WTC11 (cell line): ENCODE results near the gene OBSCN. TPM values are rescaled to one million over a fixed set of nuclear protein-coding genes. Genes with fewer than 3 reads are reported as not detected.

ENCODE experiments used
- ATAC-seq: fragments of 200-7000 bp; cut with Tn5 transposase; 2 replicates; pipeline ENCODE4 v1.10.0; 2021; ENCODE audit warnings: mild to moderate bottlenecking, moderate library complexity
- CTCF ChIA-PET: fragments of 300-600 bp; sonication (Branson Sonifier 250); formaldehyde crosslinking; loops from one replicate; lab custom pipeline; 2021; ENCODE audit warnings: antibody characterized with exemption; lab: Charles Lee
- POLR2A ChIA-PET: fragments of 350-600 bp; sonication (Branson Sonifier 250); formaldehyde crosslinking; loops from one replicate; lab custom pipeline; 2021; ENCODE audit warnings: antibody characterized with exemption; lab: Charles Lee
- DNase-seq: peaks from one replicate; pipeline ENCODE4 v3.0.0; 2021; ENCODE audit warnings: low spot score
- H3K27ac Mint-ChIP-seq: 2 replicates; pipeline ENCODE4 v1.8.0; 2021; ENCODE audit warnings: mixed read lengths
- H3K27me3 Mint-ChIP-seq: 2 replicates; pipeline ENCODE4 v1.8.0; 2021; ENCODE audit warnings: low read depth, mild to moderate bottlenecking, moderate library complexity, mixed read lengths
- H3K36me3 Mint-ChIP-seq: 2 replicates; pipeline ENCODE4 v1.8.0; 2021; ENCODE audit warnings: mixed read lengths
- H3K4me1 Mint-ChIP-seq: 2 replicates; pipeline ENCODE4 v1.8.0; 2022; ENCODE audit warnings: mixed read lengths
- H3K4me3 Mint-ChIP-seq: 2 replicates; pipeline ENCODE4 v1.8.0; 2021; ENCODE audit warnings: mild to moderate bottlenecking, moderate library complexity, mixed read lengths
- H3K9me3 Mint-ChIP-seq: 2 replicates; pipeline ENCODE4 v1.8.0; 2021; ENCODE audit warnings: mixed read lengths
- E2F5 ChIP-seq: sonication (generic); formaldehyde crosslinking; IDR thresholded peaks from 2 replicates; pipeline ENCODE4 v1.8.1; 2022; ENCODE audit warnings: mild to moderate bottlenecking, moderate library complexity, missing genetic modification reagents
- ESRRA ChIP-seq: sonication (generic); formaldehyde crosslinking; IDR thresholded peaks from 2 replicates; pipeline ENCODE4 v1.8.1; 2022; ENCODE audit warnings: mild to moderate bottlenecking, missing genetic modification reagents, borderline replicate concordance
- HMGXB4 ChIP-seq: sonication (generic); formaldehyde crosslinking; IDR thresholded peaks from 2 replicates; pipeline ENCODE4 v1.8.1; 2023; ENCODE audit warnings: mild to moderate bottlenecking, moderate library complexity, missing genetic modification reagents
- NFATC4 ChIP-seq: fragments of 250-450 bp; sonication (Bioruptor Pico); IDR thresholded peaks from 2 replicates; pipeline ENCODE4 v1.9.0; 2021; ENCODE audit warnings: mild to moderate bottlenecking
- PRRX2 ChIP-seq: fragments of 250-450 bp; sonication (Bioruptor Pico); IDR thresholded peaks from 2 replicates; pipeline ENCODE4 v1.8.0; 2021; ENCODE audit warnings: mild to moderate bottlenecking
- RORB ChIP-seq: fragments of 250-450 bp; sonication (Bioruptor Pico); IDR thresholded peaks from 2 replicates; pipeline ENCODE4 v1.9.0; 2021; ENCODE audit warnings: mild to moderate bottlenecking
- ZBTB21 ChIP-seq: sonication (generic); formaldehyde crosslinking; IDR thresholded peaks from 2 replicates; pipeline ENCODE4 v1.8.1; 2023; ENCODE audit warnings: mild to moderate bottlenecking, missing genetic modification reagents, borderline replicate concordance
- ZNF219 ChIP-seq: sonication (generic); formaldehyde crosslinking; IDR thresholded peaks from 2 replicates; pipeline ENCODE4 v1.8.0; 2023; ENCODE audit warnings: missing genetic modification reagents, mild to moderate bottlenecking, borderline replicate concordance
- ZNF263 ChIP-seq: sonication (generic); formaldehyde crosslinking; IDR thresholded peaks from 2 replicates; pipeline ENCODE4 v1.8.1; 2022; ENCODE audit warnings: low read depth, mild to moderate bottlenecking, moderate library complexity, missing genetic modification reagents
- ZNF425 ChIP-seq: fragments of 250-450 bp; sonication (Bioruptor Pico); conservative IDR thresholded peaks from 2 replicates; pipeline ENCODE4 v1.9.0; 2021; ENCODE audit warnings: mild to moderate bottlenecking
- ZNF671 ChIP-seq: fragments of 250-450 bp; sonication (Bioruptor Pico); IDR thresholded peaks from 2 replicates; pipeline ENCODE4 v1.8.0; 2021; ENCODE audit warnings: mild to moderate bottlenecking
- total RNA-seq: library from RNA; stranded (reverse); gene quantifications from 3 replicates; pipeline ENCODE4 v1.2.3, GENCODE V29; 2021
- TF ChIP-seq, protein P1 (sequence below): fragments of 250-450 bp; sonication (Bioruptor Pico); IDR thresholded peaks from 2 replicates; pipeline ENCODE4 v1.9.0; 2021; ENCODE audit warnings: mild to moderate bottlenecking
- TF ChIP-seq, protein P2 (sequence below): sonication (generic); formaldehyde crosslinking; IDR thresholded peaks from 2 replicates; pipeline ENCODE4 v1.8.1; 2023; ENCODE audit warnings: mild to moderate bottlenecking, missing genetic modification reagents, moderate library complexity
- TF ChIP-seq, protein P3 (sequence below): sonication (generic); formaldehyde crosslinking; IDR thresholded peaks from 2 replicates; pipeline ENCODE4 v1.8.0; 2022; ENCODE audit warnings: mild to moderate bottlenecking, missing genetic modification reagents
- TF ChIP-seq, protein P4 (sequence below): fragments of 250-450 bp; sonication (Bioruptor Pico); IDR thresholded peaks from 2 replicates; pipeline ENCODE4 v1.9.0; 2021; ENCODE audit warnings: mild to moderate bottlenecking
- TF ChIP-seq, protein P5 (sequence below): fragments of 250-450 bp; sonication (Bioruptor Pico); IDR thresholded peaks from 2 replicates; pipeline ENCODE4 v1.9.0; 2021; ENCODE audit warnings: moderate library complexity, mild to moderate bottlenecking, inconsistent platforms, borderline replicate concordance

Gene OBSCN
- total RNA-seq, 1 experiment from 2014 or later, result 38.8 TPM

DNA sequence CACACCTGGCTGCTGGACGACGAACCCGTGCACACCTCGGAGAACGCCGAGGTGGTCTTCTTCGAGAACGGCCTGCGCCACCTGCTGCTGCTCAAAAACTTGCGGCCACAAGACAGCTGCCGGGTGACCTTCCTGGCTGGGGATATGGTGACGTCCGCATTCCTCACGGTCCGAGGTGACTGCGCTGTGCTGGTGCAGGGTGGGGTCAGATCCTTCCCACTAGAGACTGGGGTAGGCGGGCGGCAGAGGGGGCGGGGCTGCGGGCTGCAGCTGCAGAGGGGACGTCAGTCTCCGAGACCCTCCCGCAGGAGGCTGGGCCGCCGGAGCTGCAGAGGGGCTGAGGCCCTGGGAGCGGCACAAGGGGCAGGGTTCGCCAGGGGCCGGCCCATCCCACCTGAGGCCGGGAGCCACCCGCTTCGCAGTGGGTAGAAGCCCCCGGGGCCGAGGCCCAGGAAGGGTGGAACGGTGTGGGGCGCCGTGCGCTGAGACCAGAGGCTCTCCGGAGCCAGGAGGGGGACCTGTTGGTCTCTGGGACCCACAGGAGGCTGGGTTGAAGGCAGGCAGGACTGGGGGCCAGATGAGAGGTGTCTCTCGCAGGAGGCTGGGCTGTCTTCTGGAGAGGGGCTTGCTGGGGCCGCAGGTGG lies 108.2 kb downstream of the OBSCN start:
- Mint-ChIP-seq H3K27me3 (no peaks in the 10 kb centered on the region; the same call in 1 of the 2 replicates), H3K36me3 (peaks cover 20% of the 10 kb centered on the region), H3K4me1 (no peaks in the 10 kb centered on the region), H3K4me3 (no peak overlapping the region), H3K9me3 (peaks cover 7% of the 10 kb centered on the region), H3K27ac (no peak overlapping the region)
- DNase-seq, result no peak
- ChIA-PET POLR2A (interaction anchor here (1.2 kb wide), 1 partner anchor 25 kb away, joined by 3 read pairs; no protein-coding TSS in a partner anchor), CTCF (interaction anchor here (0.9 to 1.1 kb wide), 2 partner anchors 34 to 151 kb away, joined by 3 read pairs; partner anchors contain the start of gene IBA57)
- ATAC-seq, result peak; percentile 38
- no peak for TF ChIP-seq E2F5 (CRISPR knock-in tag)

DNA sequence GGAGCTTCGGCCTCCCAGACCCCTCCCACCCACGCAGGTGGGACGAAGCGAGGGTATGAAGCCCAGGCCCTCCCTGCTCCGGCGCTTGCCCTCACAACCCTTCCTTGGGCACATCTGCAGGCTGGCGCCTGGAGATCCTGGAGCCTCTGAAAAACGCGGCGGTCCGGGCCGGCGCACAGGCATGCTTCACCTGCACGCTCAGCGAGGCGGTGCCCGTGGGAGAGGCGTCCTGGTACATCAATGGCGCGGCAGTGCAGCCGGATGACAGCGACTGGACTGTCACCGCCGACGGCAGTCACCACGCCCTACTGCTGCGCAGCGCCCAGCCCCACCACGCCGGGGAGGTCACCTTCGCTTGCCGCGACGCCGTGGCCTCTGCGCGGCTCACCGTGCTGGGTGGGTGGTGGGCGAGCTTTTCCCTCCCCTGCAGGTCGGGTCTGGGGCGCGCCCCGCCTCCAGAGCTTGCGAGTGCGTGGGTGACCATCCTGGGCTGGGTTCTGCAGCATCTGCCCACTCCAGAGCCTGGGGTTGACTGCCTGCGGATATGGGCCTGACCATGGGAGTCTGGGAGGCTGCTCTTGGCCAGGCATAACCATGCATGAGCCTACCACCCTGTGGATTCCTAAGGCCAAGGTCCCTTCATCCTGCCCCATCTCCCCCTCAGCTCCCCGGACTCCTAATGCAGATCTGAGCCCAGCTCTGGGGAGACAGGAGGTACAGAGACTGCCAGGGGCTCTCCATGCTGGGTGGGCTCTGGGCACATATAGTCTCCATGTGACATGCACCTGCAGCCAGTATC lies 108.9 kb downstream of the OBSCN start:
- CTCF ChIA-PET, result interaction anchor here (0.9 kb wide), 1 partner anchor 152 kb away, joined by 3 read pairs; the partner anchor contains the start of gene IBA57
- POLR2A ChIA-PET, result no interaction called here
- peaks cover 20% of the 10 kb centered on the region for H3K36me3 Mint-ChIP-seq
- no peak for ATAC-seq
- no peak for TF ChIP-seq PRRX2 (CRISPR knock-in tag)
- TF ChIP-seq, protein P1, sequence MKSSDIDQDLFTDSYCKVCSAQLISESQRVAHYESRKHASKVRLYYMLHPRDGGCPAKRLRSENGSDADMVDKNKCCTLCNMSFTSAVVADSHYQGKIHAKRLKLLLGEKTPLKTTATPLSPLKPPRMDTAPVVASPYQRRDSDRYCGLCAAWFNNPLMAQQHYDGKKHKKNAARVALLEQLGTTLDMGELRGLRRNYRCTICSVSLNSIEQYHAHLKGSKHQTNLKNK (CRISPR knock-in tag), result no peak
- TF ChIP-seq ZNF219 (CRISPR knock-in tag), result no peak
- no peak for TF ChIP-seq RORB (CRISPR knock-in tag)
- no peak for TF ChIP-seq NFATC4 (CRISPR knock-in tag)
- no peak for TF ChIP-seq ZNF671 (CRISPR knock-in tag)
- no peak for TF ChIP-seq ESRRA (CRISPR knock-in tag)
- TF ChIP-seq, protein P2, sequence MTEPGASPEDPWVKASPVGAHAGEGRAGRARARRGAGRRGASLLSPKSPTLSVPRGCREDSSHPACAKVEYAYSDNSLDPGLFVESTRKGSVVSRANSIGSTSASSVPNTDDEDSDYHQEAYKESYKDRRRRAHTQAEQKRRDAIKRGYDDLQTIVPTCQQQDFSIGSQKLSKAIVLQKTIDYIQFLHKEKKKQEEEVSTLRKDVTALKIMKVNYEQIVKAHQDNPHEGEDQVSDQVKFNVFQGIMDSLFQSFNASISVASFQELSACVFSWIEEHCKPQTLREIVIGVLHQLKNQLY (CRISPR knock-in tag), result no peak
- TF ChIP-seq ZBTB21, result no peak
- TF ChIP-seq, all 79 proteins: peak for 0
- Mint-ChIP-seq H3K4me1 (no peaks in the 10 kb centered on the region), H3K9me3 (peaks cover 7% of the 10 kb centered on the region), H3K27me3 (no peaks in the 10 kb centered on the region; the same call in 1 of the 2 replicates), H3K27ac (no peak overlapping the region), H3K4me3 (no peak overlapping the region)
- no peak for DNase-seq

DNA sequence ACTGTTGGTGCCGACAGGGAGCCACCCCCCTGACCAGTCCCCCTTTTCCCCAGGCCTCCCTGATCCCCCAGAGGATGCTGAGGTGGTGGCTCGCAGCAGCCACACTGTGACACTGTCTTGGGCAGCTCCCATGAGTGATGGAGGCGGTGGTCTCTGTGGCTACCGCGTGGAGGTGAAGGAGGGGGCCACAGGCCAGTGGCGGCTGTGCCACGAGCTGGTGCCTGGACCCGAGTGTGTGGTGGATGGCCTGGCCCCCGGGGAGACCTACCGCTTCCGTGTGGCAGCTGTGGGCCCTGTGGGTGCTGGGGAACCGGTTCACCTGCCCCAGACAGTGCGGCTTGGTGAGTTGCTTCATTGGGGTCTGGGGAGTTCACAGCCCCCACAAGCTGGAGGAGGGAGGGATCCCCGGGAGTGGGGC lies 109.6 kb downstream of the OBSCN start:
- ChIA-PET POLR2A (no interaction called here), CTCF (no interaction called here)
- no peak for DNase-seq
- Mint-ChIP-seq H3K27me3 (no peaks in the 10 kb centered on the region; the same call in 1 of the 2 replicates), H3K4me1 (no peaks in the 10 kb centered on the region), H3K4me3 (no peak overlapping the region), H3K27ac (no peak overlapping the region), H3K36me3 (peaks cover 17% of the 10 kb centered on the region), H3K9me3 (peaks cover 7% of the 10 kb centered on the region)
- no peak for ATAC-seq
- TF ChIP-seq ZNF263 (CRISPR knock-in tag) (no peak), ZNF425 (CRISPR knock-in tag) (no peak), HMGXB4 (CRISPR knock-in tag) (no peak), ZBTB21 (no peak)
- TF ChIP-seq, protein P3, sequence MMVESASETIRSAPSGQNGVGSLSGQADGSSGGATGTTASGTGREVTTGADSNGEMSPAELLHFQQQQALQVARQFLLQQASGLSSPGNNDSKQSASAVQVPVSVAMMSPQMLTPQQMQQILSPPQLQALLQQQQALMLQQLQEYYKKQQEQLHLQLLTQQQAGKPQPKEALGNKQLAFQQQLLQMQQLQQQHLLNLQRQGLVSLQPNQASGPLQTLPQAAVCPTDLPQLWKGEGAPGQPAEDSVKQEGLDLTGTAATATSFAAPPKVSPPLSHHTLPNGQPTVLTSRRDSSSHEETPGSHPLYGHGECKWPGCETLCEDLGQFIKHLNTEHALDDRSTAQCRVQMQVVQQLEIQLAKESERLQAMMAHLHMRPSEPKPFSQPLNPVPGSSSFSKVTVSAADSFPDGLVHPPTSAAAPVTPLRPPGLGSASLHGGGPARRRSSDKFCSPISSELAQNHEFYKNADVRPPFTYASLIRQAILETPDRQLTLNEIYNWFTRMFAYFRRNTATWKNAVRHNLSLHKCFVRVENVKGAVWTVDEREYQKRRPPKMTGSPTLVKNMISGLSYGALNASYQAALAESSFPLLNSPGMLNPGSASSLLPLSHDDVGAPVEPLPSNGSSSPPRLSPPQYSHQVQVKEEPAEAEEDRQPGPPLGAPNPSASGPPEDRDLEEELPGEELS (CRISPR knock-in tag), result no peak
- TF ChIP-seq, protein P4, sequence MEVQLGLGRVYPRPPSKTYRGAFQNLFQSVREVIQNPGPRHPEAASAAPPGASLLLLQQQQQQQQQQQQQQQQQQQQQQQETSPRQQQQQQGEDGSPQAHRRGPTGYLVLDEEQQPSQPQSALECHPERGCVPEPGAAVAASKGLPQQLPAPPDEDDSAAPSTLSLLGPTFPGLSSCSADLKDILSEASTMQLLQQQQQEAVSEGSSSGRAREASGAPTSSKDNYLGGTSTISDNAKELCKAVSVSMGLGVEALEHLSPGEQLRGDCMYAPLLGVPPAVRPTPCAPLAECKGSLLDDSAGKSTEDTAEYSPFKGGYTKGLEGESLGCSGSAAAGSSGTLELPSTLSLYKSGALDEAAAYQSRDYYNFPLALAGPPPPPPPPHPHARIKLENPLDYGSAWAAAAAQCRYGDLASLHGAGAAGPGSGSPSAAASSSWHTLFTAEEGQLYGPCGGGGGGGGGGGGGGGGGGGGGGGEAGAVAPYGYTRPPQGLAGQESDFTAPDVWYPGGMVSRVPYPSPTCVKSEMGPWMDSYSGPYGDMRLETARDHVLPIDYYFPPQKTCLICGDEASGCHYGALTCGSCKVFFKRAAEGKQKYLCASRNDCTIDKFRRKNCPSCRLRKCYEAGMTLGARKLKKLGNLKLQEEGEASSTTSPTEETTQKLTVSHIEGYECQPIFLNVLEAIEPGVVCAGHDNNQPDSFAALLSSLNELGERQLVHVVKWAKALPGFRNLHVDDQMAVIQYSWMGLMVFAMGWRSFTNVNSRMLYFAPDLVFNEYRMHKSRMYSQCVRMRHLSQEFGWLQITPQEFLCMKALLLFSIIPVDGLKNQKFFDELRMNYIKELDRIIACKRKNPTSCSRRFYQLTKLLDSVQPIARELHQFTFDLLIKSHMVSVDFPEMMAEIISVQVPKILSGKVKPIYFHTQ (CRISPR knock-in tag), result no peak
- TF ChIP-seq, protein P5, sequence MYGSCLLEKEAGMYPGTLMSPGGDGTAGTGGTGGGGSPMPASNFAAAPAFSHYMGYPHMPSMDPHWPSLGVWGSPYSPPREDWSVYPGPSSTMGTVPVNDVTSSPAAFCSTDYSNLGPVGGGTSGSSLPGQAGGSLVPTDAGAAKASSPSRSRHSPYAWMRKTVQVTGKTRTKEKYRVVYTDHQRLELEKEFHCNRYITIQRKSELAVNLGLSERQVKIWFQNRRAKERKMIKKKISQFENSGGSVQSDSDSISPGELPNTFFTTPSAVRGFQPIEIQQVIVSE, result no peak
- TF ChIP-seq, protein P1 (CRISPR knock-in tag), result no peak
